ENCODE results near the gene ASCC3. TPM values are rescaled to one million over a fixed set of nuclear protein-coding genes. Genes with fewer than 3 reads are reported as not detected.

ASCC3 gene
- total and polyA plus RNA-seq, 2 of the 4 experiments (the other 2 are of a cell fraction), result 25.8 to 104 TPM

DNA sequence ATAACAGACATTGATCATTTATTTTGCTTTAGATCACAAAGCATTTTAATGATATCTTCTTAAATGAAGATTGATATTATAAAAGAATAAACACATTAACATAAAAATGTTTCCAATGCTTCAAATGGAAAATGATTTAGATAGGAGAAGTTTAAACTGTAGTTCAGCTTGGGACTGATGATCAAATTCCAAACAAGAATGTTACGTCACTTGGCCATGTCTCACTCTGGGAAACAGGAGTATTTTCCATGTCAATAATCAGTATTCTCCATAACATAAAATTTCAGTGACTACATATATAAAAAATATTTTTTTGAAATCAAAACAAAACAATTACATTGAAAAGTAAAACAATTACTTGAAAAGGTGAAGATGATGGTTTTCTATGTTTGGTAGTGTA lies 363.5 kb downstream of the ASCC3 start:
- Histone ChIP-seq H4K20me1 (ENCODE audit: insufficient read depth, low read length) (no peaks in the 10 kb centered on the region), H3K9me1 (ENCODE audit: insufficient read depth, low read length) (peaks cover 4% of the 10 kb centered on the region; the same call in 1 of the 2 replicates), H3K56ac (ENCODE audit: extremely low read depth, insufficient read depth, low read length) (no peak overlapping the region), H2AK9ac (replicated peaks; ENCODE audit: low read depth, low read length, poor library complexity) (no peak overlapping the region), H3K27me3 (ENCODE audit: control insufficient read depth, insufficient read depth, low read length) (no peaks in the 10 kb centered on the region), H4K5ac (ENCODE audit: low read depth, low read length) (no peak overlapping the region), H2BK15ac (ENCODE audit: low read depth, low read length) (no peak overlapping the region), H3K79me1 (ENCODE audit: low read depth in 1 of 2, low read length in 2 of 2) (peaks cover 0 to 8% of the 10 kb centered on the region in 2 experiments; a peak in 1 of 4 replicates), H2BK120ac (ENCODE audit: low read depth, low read length) (no peak overlapping the region), H2BK20ac (ENCODE audit: low read depth, low read length) (no peak overlapping the region), H3K14ac (replicated peaks; ENCODE audit: low read depth, low read length) (no peak overlapping the region), H3K27ac (ENCODE audit: insufficient read depth, low read length) (no peak overlapping the region), H3K4me1 (ENCODE audit: control insufficient read depth, insufficient read depth, low read length) (peaks cover 1% of the 10 kb centered on the region; the same call in 1 of the 2 replicates), H3K23ac (ENCODE audit: low read depth, low read length) (no peak overlapping the region), H4K91ac (ENCODE audit: insufficient read depth, low read depth, low read length) (no peak overlapping the region), H3K9me3 (ENCODE audit: control insufficient read depth, insufficient read depth, low read length) (no peaks in the 10 kb centered on the region), H2AK5ac (ENCODE audit: low read depth, low read length) (no peak overlapping the region), H2AFZ (replicated peaks; ENCODE audit: low read length, poor library complexity) (no peak overlapping the region), H3K4me2 (ENCODE audit: low read depth, low read length) (no peak overlapping the region), H3K36me3 (ENCODE audit: control insufficient read depth, insufficient read depth, low read length) (peaks cover 7% of the 10 kb centered on the region), H3K18ac (ENCODE audit: low read depth, low read length) (no peak overlapping the region), H3K4ac (ENCODE audit: low read depth, low read length) (no peak overlapping the region), H4K8ac (ENCODE audit: low read depth in 2 of 2, low read length in 2 of 2) (no peak overlapping the region), H3K9ac (ENCODE audit: low read depth, low read length) (no peak overlapping the region), H3K4me3 (ENCODE audit: insufficient read depth, low read depth, low read length) (no peak overlapping the region), H2BK5ac (ENCODE audit: low read depth, low read length, poor library complexity, severe bottlenecking) (no peak overlapping the region)
- ATAC-seq (ENCODE audit: low read depth), result no peak
- CTCF ChIA-PET, result no interaction called here
- POLR2A ChIA-PET (ENCODE audit: unreplicated experiment), result no interaction called here
- BruUV-seq (replicated peaks), result no TSS peak
- no peak for DNase-seq
- in situ Hi-C loops (cut with MboI; ENCODE audit: low sequenced_read_pairs) (no loop called here), intact Hi-C loops (cut with micrococcal nuclease) (no loop called here), dilution Hi-C loops (cut with HindIII; ENCODE audit: low sequenced_read_pairs, unreplicated experiment) (no loop called here)
- TF ChIP-seq RFX5 (IDR thresholded peaks at IDR 0.05; ENCODE audit: low read depth, low read length) (no peak), POLR2A (IDR thresholded peaks at IDR 0.05; ENCODE audit: low read depth, low read length) (no peak), BHLHE40 (IDR thresholded peaks at IDR 0.05; ENCODE audit: low read depth, low read length) (no peak), CEBPB (IDR thresholded peaks at IDR 0.05; ENCODE audit: low read depth, low read length) (no peak)
- WGBS, 2 experiments (ENCODE audit: extremely low coverage in 2 of 2, insufficient read length in 1 of 2), result no CpG with 5 or more reads among the region's 1 CpG
